ENCODE data around the gene PISD.

GRCh38 chr22:31628362-31628761 lies 33.7 kb downstream of the PISD start:
- no peak for TF ChIP-seq CTCF (conservative IDR thresholded peaks at IDR 0.05; ENCODE audit: low read length)
- no peak for TF ChIP-seq EZH2phosphoT487 (IDR thresholded peaks at IDR 0.05; ENCODE audit: borderline replicate concordance)
